Fibroblast of lung (primary cell): Measurements from ENCODE around the gene JMJD1C. TPM values are rescaled to one million over a fixed set of nuclear protein-coding genes. Genes with fewer than 3 reads are reported as not detected.
A peak's percentile ranks its signal among the peaks of the same experiment; 100 is the strongest.

Source experiments
- DNase-seq, 2 donors: peaks; one replicate each; pipeline versions ENCODE4 v3.0.0 to v3.0.0-alpha.2; 2010; ENCODE audit warnings: low read depth in 2 of 2
- H2AFZ ChIP-seq: 2 replicates; pipeline ENCODE4 v1.5.1; 2012; ENCODE audit warnings: low read length, control low read depth, inconsistent platforms
- H3K27ac ChIP-seq: 2 replicates; pipeline ENCODE4 v1.5.1; 2011; ENCODE audit warnings: low read length, control low read depth; ENCODE audit not compliant: insufficient read depth
- H3K27me3 ChIP-seq: 2 replicates; pipeline ENCODE4 v1.5.1; 2011; ENCODE audit warnings: mild to moderate bottlenecking, low read length; ENCODE audit not compliant: control insufficient read depth, insufficient read depth
- H3K36me3 ChIP-seq: 2 replicates; pipeline ENCODE4 v1.5.1; 2011; ENCODE audit warnings: low read length; ENCODE audit not compliant: control insufficient read depth, insufficient read depth
- H3K4me1 ChIP-seq: 2 replicates; pipeline ENCODE4 v1.5.1; 2011; ENCODE audit warnings: low read length; ENCODE audit not compliant: control insufficient read depth, insufficient read depth; ENCODE audit errors: extremely low read depth
- H3K4me2 ChIP-seq: 2 replicates; pipeline ENCODE4 v1.5.1; 2011; ENCODE audit warnings: low read length, control low read depth; ENCODE audit not compliant: insufficient read depth; ENCODE audit errors: extremely low read depth
- H3K4me3 ChIP-seq, 4 experiments: fragments of 200-600 bp in 1 of 4; sonication (generic) in 1 of 4; replicated peaks in 1 of 4; 2 replicates each; pipeline ENCODE4 v1.5.1; 2011 to 2016; ENCODE audit warnings: low read length in 4 of 4, low read depth in 3 of 4, mild to moderate bottlenecking in 3 of 4, control low read depth in 2 of 4, inconsistent platforms in 1 of 4, mixed read lengths in 1 of 4; ENCODE audit not compliant: insufficient read depth in 1 of 4; ENCODE audit errors: control extremely low read depth in 1 of 4
- H3K79me2 ChIP-seq: 2 replicates; pipeline ENCODE4 v1.5.1; 2012; ENCODE audit warnings: mild to moderate bottlenecking, low read length, inconsistent platforms; ENCODE audit not compliant: control insufficient read depth, insufficient read depth
- H3K9ac ChIP-seq: 2 replicates; pipeline ENCODE4 v1.5.1; 2011; ENCODE audit warnings: mild to moderate bottlenecking, low read length, control low read depth; ENCODE audit not compliant: insufficient read depth
- H3K9me3 ChIP-seq: 2 replicates; pipeline ENCODE4 v1.5.1; 2012; ENCODE audit warnings: low read depth, low read length; ENCODE audit not compliant: control insufficient read depth, insufficient read depth
- H4K20me1 ChIP-seq: 2 replicates; pipeline ENCODE4 v1.5.1; 2011; ENCODE audit warnings: low read length; ENCODE audit not compliant: control insufficient read depth, insufficient read depth; ENCODE audit errors: extremely low read depth
- EZH2 ChIP-seq: IDR thresholded peaks from 2 replicates; pipeline ENCODE4 v1.5.1; 2012; ENCODE audit warnings: low read length, control low read depth, mild to moderate bottlenecking; ENCODE audit errors: missing control alignments
- polyA plus RNA-seq, 2 donors: library from polyadenylated mRNA; depleted of rRNA in 1 of 2; stranded (reverse) in 1 of 2; unstranded in 1 of 2; fragments of >200 nt; gene quantifications; 2 replicates each; pipeline ENCODE4 v1.2.1, GENCODE V29; 2011 to 2012; ENCODE audit warnings: missing spikeins in 1 of 2
- total RNA-seq: library from RNA; depleted of rRNA; stranded (reverse); fragments of >200 nt; gene quantifications from 2 replicates; pipeline ENCODE4 v1.2.1, GENCODE V29; 2014
- TF ChIP-seq, protein P1 (sequence below), 2 donors: IDR thresholded peaks in 1 of 2; conservative IDR thresholded peaks in 1 of 2; 1 replicate in 1 of 2; 2 replicates in 1 of 2; pipeline ENCODE4 v1.5.1; 2011 to 2012; ENCODE audit warnings: low read length in 2 of 2, control low read depth in 1 of 2, inconsistent platforms in 1 of 2, low read depth in 1 of 2, mild to moderate bottlenecking in 1 of 2

JMJD1C gene
- total and polyA plus RNA-seq, 2 donors (not counting 1 experiment from before 2014, with no cell fraction given), result 39.9 to 67.0 TPM

GRCh38 chr10:63157845-63158624 lies 307.7 kb downstream of the JMJD1C start:
- no peak overlapping the region for H3K9ac ChIP-seq
- H3K4me2 ChIP-seq, result no peak overlapping the region
- no peak for TF ChIP-seq EZH2
- TF ChIP-seq, protein P1, sequence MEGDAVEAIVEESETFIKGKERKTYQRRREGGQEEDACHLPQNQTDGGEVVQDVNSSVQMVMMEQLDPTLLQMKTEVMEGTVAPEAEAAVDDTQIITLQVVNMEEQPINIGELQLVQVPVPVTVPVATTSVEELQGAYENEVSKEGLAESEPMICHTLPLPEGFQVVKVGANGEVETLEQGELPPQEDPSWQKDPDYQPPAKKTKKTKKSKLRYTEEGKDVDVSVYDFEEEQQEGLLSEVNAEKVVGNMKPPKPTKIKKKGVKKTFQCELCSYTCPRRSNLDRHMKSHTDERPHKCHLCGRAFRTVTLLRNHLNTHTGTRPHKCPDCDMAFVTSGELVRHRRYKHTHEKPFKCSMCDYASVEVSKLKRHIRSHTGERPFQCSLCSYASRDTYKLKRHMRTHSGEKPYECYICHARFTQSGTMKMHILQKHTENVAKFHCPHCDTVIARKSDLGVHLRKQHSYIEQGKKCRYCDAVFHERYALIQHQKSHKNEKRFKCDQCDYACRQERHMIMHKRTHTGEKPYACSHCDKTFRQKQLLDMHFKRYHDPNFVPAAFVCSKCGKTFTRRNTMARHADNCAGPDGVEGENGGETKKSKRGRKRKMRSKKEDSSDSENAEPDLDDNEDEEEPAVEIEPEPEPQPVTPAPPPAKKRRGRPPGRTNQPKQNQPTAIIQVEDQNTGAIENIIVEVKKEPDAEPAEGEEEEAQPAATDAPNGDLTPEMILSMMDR (conservative IDR thresholded peaks at IDR 0.05 in 1 of 2, IDR thresholded peaks at IDR 0.05 in 1 of 2; ENCODE audit: low read depth in 1 of 2, low read length in 2 of 2), result peak; percentile 67 to 75

GRCh38 chr10:63156236-63156635 lies 309.5 kb downstream of the JMJD1C start:
- TF ChIP-seq, protein P1 (conservative IDR thresholded peaks at IDR 0.05 in 1 of 2, IDR thresholded peaks at IDR 0.05 in 1 of 2; ENCODE audit: low read depth in 1 of 2, low read length in 2 of 2), result no peak
- no peak for TF ChIP-seq EZH2
- Histone ChIP-seq H3K27ac (no peak overlapping the region), H3K4me2 (no peak overlapping the region), H3K27me3 (no peaks in the 10 kb centered on the region), H3K9me3 (no peaks in the 10 kb centered on the region), H3K4me3 (no peak overlapping the region), H3K4me1 (no peaks in the 10 kb centered on the region), H4K20me1 (no peaks in the 10 kb centered on the region), H3K9ac (no peak overlapping the region), H3K36me3 (peaks cover 1% of the 10 kb centered on the region), H3K79me2 (no peaks in the 10 kb centered on the region), H2AFZ (no peak overlapping the region)
- DNase-seq, result no peak

More at GRCh38 chr10:63157845-63158624, 307.7 kb downstream of the JMJD1C start:
- H3K9me3 ChIP-seq, result no peaks in the 10 kb centered on the region
- peaks cover 1% of the 10 kb centered on the region for H3K36me3 ChIP-seq
- H3K4me3 ChIP-seq, result no peak overlapping the region
- H3K27ac ChIP-seq, result no peak overlapping the region
- no peaks in the 10 kb centered on the region for H3K79me2 ChIP-seq
- peak; percentile 91 to 95 for DNase-seq
- H2AFZ ChIP-seq, result no peak overlapping the region
- no peaks in the 10 kb centered on the region for H4K20me1 ChIP-seq
- no peaks in the 10 kb centered on the region for H3K27me3 ChIP-seq
- no peaks in the 10 kb centered on the region for H3K4me1 ChIP-seq

DNA sequence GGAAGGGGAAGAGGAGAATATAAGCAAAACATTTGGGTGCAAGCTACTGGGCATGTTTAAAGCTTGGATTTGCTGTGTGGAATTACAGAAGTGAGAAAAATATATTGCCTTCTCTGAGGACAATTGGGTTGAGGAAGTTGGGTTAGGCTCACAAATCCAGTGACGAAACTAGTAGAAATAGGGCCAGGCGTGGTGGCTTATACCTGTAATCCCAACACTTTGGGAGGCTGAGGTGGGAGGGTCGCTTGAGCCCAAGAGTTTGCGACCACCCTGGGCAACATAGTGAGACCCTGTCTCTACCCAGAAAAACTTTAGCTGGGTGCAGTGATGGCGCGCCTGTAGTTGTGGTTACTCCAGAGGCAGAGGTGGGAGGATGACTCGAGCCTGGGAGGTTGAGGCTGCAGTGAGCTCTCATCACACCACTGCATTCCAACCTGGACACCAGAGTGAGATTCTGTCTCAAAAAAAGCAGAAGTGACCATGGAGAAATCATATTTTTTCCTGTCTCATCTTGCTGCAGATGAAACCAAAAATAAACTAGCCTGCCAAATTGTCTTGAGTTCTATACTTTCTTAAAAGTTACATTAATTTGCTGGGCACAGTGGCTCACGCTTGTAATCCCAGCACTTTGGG lies 310.3 kb downstream of the JMJD1C start:
- peaks cover 1% of the 10 kb centered on the region for H3K36me3 ChIP-seq
- no peak overlapping the region for H3K9ac ChIP-seq
- H3K4me2 ChIP-seq, result no peak overlapping the region
- no peaks in the 10 kb centered on the region for H3K9me3 ChIP-seq
- H3K4me3 ChIP-seq, result no peak overlapping the region
- H3K27me3 ChIP-seq, result no peaks in the 10 kb centered on the region
- TF ChIP-seq EZH2, result no peak
- TF ChIP-seq, protein P1 (conservative IDR thresholded peaks at IDR 0.05 in 1 of 2, IDR thresholded peaks at IDR 0.05 in 1 of 2; ENCODE audit: low read depth in 1 of 2, low read length in 2 of 2), result no peak
- DNase-seq, result peak in 1 of 2 donors; percentile 19
- no peaks in the 10 kb centered on the region for H3K79me2 ChIP-seq
- H3K4me1 ChIP-seq, result no peaks in the 10 kb centered on the region
- no peak overlapping the region for H3K27ac ChIP-seq
- no peaks in the 10 kb centered on the region for H4K20me1 ChIP-seq
- no peak overlapping the region for H2AFZ ChIP-seq
